Measurements from ENCODE around the gene TRAM2.

Gene TRAM2

DNA sequence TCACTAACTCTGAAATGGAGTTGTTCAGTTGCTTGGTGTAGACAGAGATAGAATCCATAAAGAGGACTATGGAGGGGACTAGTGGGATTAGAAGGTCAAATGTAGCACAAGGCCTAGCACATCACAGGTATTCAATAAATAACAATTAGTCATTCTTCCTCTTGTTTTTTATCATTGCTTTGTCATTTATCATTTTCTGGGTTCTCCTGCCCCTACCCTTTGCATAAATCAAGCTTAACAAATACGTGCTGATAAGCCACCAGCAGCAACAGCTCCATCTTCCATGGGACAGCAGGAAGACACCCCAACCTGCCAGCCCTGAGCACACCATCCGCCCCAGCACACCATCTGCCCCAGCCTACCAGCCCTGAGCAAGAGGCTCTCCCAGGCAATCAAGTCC lies 23.1 kb downstream of the TRAM2 start:
- Histone ChIP-seq H3K27ac (ENCODE audit: low read depth, low read length) (no peak overlapping the region), H3K27me3 (ENCODE audit: control insufficient read depth, low read length) (no peaks in the 10 kb centered on the region), H3K4me3 (ENCODE audit: low read length) (no peak overlapping the region), H3K9me3 (ENCODE audit: control insufficient read depth, insufficient read depth, low read length) (no peaks in the 10 kb centered on the region), H3K4me1 (ENCODE audit: control insufficient read depth, low read length) (peaks cover 9% of the 10 kb centered on the region), H4K20me1 (ENCODE audit: control insufficient read depth, insufficient read depth, low read depth, low read length) (no peaks in the 10 kb centered on the region), H3F3A (ENCODE audit: control insufficient read depth, insufficient read depth) (no peaks in the 10 kb centered on the region), H3K4me2 (ENCODE audit: low read length) (no peak overlapping the region), H3K79me2 (ENCODE audit: control insufficient read depth, low read length) (no peaks in the 10 kb centered on the region), H3K9me2 (replicated peaks; ENCODE audit: control insufficient read depth, low read length) (no peaks in the 10 kb centered on the region), H3K36me3 (ENCODE audit: control insufficient read depth, low read length) (no peaks in the 10 kb centered on the region)
- no peak for TF ChIP-seq EZH2phosphoT487 (IDR thresholded peaks at IDR 0.05; ENCODE audit: borderline replicate concordance, low read length)
- TF ChIP-seq, protein P1, sequence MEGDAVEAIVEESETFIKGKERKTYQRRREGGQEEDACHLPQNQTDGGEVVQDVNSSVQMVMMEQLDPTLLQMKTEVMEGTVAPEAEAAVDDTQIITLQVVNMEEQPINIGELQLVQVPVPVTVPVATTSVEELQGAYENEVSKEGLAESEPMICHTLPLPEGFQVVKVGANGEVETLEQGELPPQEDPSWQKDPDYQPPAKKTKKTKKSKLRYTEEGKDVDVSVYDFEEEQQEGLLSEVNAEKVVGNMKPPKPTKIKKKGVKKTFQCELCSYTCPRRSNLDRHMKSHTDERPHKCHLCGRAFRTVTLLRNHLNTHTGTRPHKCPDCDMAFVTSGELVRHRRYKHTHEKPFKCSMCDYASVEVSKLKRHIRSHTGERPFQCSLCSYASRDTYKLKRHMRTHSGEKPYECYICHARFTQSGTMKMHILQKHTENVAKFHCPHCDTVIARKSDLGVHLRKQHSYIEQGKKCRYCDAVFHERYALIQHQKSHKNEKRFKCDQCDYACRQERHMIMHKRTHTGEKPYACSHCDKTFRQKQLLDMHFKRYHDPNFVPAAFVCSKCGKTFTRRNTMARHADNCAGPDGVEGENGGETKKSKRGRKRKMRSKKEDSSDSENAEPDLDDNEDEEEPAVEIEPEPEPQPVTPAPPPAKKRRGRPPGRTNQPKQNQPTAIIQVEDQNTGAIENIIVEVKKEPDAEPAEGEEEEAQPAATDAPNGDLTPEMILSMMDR (IDR thresholded peaks at IDR 0.05; ENCODE audit: low read depth, low read length, poor library complexity, severe bottlenecking), result no peak

DNA sequence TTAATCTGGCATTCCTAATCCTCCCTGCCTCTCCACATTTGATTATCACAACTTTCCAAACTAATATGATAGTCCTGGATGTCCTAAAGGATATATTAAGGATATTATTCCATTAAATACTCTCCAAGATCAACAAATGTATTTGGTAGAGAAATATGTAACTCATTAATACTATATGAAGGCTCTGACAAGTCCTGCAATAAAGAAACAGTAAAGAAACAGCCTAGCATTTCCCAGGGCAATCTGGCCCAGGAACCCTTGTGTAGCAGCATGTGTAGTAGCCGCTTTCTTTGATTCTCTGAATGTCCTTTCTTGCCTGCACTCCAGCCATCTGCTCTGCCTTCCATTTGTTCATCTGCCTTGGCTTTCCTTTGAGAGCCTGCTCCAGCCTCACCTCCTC lies 23.7 kb downstream of the TRAM2 start:
- no peaks in the 10 kb centered on the region for H3K27me3 ChIP-seq (ENCODE audit: control insufficient read depth, low read length)
- no peaks in the 10 kb centered on the region for H3K79me2 ChIP-seq (ENCODE audit: control insufficient read depth, low read length)
- no peak for TF ChIP-seq EZH2phosphoT487 (IDR thresholded peaks at IDR 0.05; ENCODE audit: borderline replicate concordance, low read length)
- TF ChIP-seq, protein P1 (IDR thresholded peaks at IDR 0.05; ENCODE audit: low read depth, low read length, poor library complexity, severe bottlenecking), result no peak
- H3K4me3 ChIP-seq (ENCODE audit: low read length), result no peak overlapping the region
- H3K9me3 ChIP-seq (ENCODE audit: control insufficient read depth, insufficient read depth, low read length), result no peaks in the 10 kb centered on the region
- no peak overlapping the region for H3K4me2 ChIP-seq (ENCODE audit: low read length)
- H3K27ac ChIP-seq (ENCODE audit: low read depth, low read length), result no peak overlapping the region
- H3K4me1 ChIP-seq (ENCODE audit: control insufficient read depth, low read length), result peaks cover 9% of the 10 kb centered on the region
- no peaks in the 10 kb centered on the region for H3K9me2 ChIP-seq (replicated peaks; ENCODE audit: control insufficient read depth, low read length)
- H4K20me1 ChIP-seq (ENCODE audit: control insufficient read depth, insufficient read depth, low read depth, low read length), result no peaks in the 10 kb centered on the region
- H3K36me3 ChIP-seq (ENCODE audit: control insufficient read depth, low read length), result no peaks in the 10 kb centered on the region
- H3F3A ChIP-seq (ENCODE audit: control insufficient read depth, insufficient read depth), result no peaks in the 10 kb centered on the region

DNA sequence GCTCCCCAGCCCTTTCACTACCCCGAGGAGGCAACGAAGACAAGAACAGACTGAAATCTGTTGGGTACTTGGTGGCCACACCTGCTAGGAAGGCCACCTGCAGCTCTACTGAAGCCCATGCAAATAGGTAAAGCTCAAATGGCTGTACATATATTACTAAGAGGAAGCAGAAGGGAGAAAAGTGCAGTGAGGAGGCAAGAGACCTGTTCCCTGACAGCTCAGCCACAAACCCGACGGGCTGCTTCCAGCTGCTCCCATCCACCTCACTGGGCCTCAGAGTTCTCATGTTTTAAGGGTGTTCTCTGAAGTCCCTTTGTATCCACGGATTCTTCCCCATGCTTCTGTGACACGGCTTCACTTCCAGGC lies 24.6 kb downstream of the TRAM2 start:
- peak overlapping the region; percentile 5 for H3K4me2 ChIP-seq (ENCODE audit: low read length)
- H3K4me3 ChIP-seq (ENCODE audit: low read length), result no peak overlapping the region
- no peak overlapping the region for H3K27ac ChIP-seq (ENCODE audit: low read depth, low read length)
- H3K27me3 ChIP-seq (ENCODE audit: control insufficient read depth, low read length), result no peaks in the 10 kb centered on the region
- no peaks in the 10 kb centered on the region for H3K9me2 ChIP-seq (replicated peaks; ENCODE audit: control insufficient read depth, low read length)
- no peaks in the 10 kb centered on the region for H3F3A ChIP-seq (ENCODE audit: control insufficient read depth, insufficient read depth)
- H3K9me3 ChIP-seq (ENCODE audit: control insufficient read depth, insufficient read depth, low read length), result no peaks in the 10 kb centered on the region
- H4K20me1 ChIP-seq (ENCODE audit: control insufficient read depth, insufficient read depth, low read depth, low read length), result no peaks in the 10 kb centered on the region
- TF ChIP-seq EZH2phosphoT487 (IDR thresholded peaks at IDR 0.05; ENCODE audit: borderline replicate concordance, low read length), result no peak
- TF ChIP-seq, protein P1 (IDR thresholded peaks at IDR 0.05; ENCODE audit: low read depth, low read length, poor library complexity, severe bottlenecking), result no peak
- peaks cover 9% of the 10 kb centered on the region for H3K4me1 ChIP-seq (ENCODE audit: control insufficient read depth, low read length)
- no peaks in the 10 kb centered on the region for H3K79me2 ChIP-seq (ENCODE audit: control insufficient read depth, low read length)
- no peaks in the 10 kb centered on the region for H3K36me3 ChIP-seq (ENCODE audit: control insufficient read depth, low read length)
